Measurements from ENCODE around the gene MLF2. TPM values are rescaled to one million over a fixed set of nuclear protein-coding genes. Genes with fewer than 3 reads are reported as not detected.

Gene MLF2
- polyA plus RNA-seq, 1 donor from 2014 or later = 152 TPM

- Mint-ChIP-seq H3K9me3 (no peaks in the 10 kb centered on the region), H3K4me1 (peaks cover 0 to 8% (median 4%) of the 10 kb centered on the region in 3 donors), H3K36me3 (no peaks in the 10 kb centered on the region), H3K27ac (no peak overlapping the region), H3K27me3 (peaks cover 10% of the 10 kb centered on the region), H3K4me3 (no peak overlapping the region)
These were observed 30.1 kb upstream of the MLF2 start for GRCh38 chr12:6782850-6783566.

GRCh38 chr12:6782119-6782518, 29.2 kb upstream of the MLF2 start:
- peaks cover 11% of the 10 kb centered on the region for H3K27me3 Mint-ChIP-seq
- H3K4me3 Mint-ChIP-seq = no peak overlapping the region
- no peaks in the 10 kb centered on the region for H3K9me3 Mint-ChIP-seq
- H3K36me3 Mint-ChIP-seq = no peaks in the 10 kb centered on the region
- no peak overlapping the region for H3K27ac Mint-ChIP-seq
- peaks cover 0 to 9% (median 4%) of the 10 kb centered on the region in 3 donors for H3K4me1 Mint-ChIP-seq

- Mint-ChIP-seq H3K4me3 (no peak overlapping the region), H3K4me1 (peaks cover 0 to 11% (median 4%) of the 10 kb centered on the region in 3 donors), H3K27ac (no peak overlapping the region)
These were observed 27.6 kb upstream of the MLF2 start for GRCh38 chr12:6780573-6780972.

GRCh38 chr12:6779708-6780432, 26.9 kb upstream of the MLF2 start:
- Mint-ChIP-seq H3K4me3 (no peak overlapping the region), H3K36me3 (peaks cover 2% of the 10 kb centered on the region), H3K27ac (peak overlapping the region; percentile 19 to 34 (median 29)), H3K9me3 (no peaks in the 10 kb centered on the region), H3K4me1 (peaks cover under 1 to 11% (median 6%) of the 10 kb centered on the region in 3 donors), H3K27me3 (peaks cover 26% of the 10 kb centered on the region)

More at GRCh38 chr12:6780573-6780972, 27.6 kb upstream of the MLF2 start:
- Mint-ChIP-seq H3K27me3 (peaks cover 20% of the 10 kb centered on the region), H3K36me3 (peaks cover 2% of the 10 kb centered on the region), H3K9me3 (no peaks in the 10 kb centered on the region)

GRCh38 chr12:6778574-6779550, 25.9 kb upstream of the MLF2 start:
- Mint-ChIP-seq H3K4me3 (peak overlapping the region; percentile 63 to 95 (median 89)), H3K4me1 (peaks cover 4 to 11% (median 8%) of the 10 kb centered on the region in 3 donors), H3K27me3 (peaks cover 31% of the 10 kb centered on the region), H3K36me3 (peaks cover 2% of the 10 kb centered on the region), H3K27ac (peak overlapping the region; percentile 19 to 90 (median 29)), H3K9me3 (no peaks in the 10 kb centered on the region)

- H3K9me3 Mint-ChIP-seq = no peaks in the 10 kb centered on the region
- peaks cover 34% of the 10 kb centered on the region for H3K27me3 Mint-ChIP-seq
- H3K27ac Mint-ChIP-seq = peak overlapping the region; percentile 19 to 90 (median 21)
- peaks cover 2% of the 10 kb centered on the region for H3K36me3 Mint-ChIP-seq
- peak overlapping the region in 3 of 4 donors; percentile 86 to 95 (median 92) for H3K4me3 Mint-ChIP-seq
- peaks cover 4 to 11% (median 8%) of the 10 kb centered on the region in 3 donors for H3K4me1 Mint-ChIP-seq
These were observed 25.3 kb upstream of the MLF2 start for GRCh38 chr12:6778217-6778573.

- H3K4me3 Mint-ChIP-seq = no peak overlapping the region
- H3K9me3 Mint-ChIP-seq = no peaks in the 10 kb centered on the region
- peaks cover 2% of the 10 kb centered on the region for H3K36me3 Mint-ChIP-seq
- H3K27ac Mint-ChIP-seq = peak overlapping the region in 1 of 3 donors; percentile 71
- peaks cover 4 to 11% (median 8%) of the 10 kb centered on the region in 3 donors for H3K4me1 Mint-ChIP-seq
- peaks cover 39% of the 10 kb centered on the region for H3K27me3 Mint-ChIP-seq
These were observed 24.4 kb upstream of the MLF2 start for GRCh38 chr12:6777386-6777785.

- H3K4me1 Mint-ChIP-seq = peaks cover 4 to 11% (median 11%) of the 10 kb centered on the region in 3 donors
- peaks cover 2% of the 10 kb centered on the region for H3K36me3 Mint-ChIP-seq
- peak overlapping the region in 3 of 4 donors; percentile 24 to 79 (median 48) for H3K4me3 Mint-ChIP-seq
- peak overlapping the region in 1 of 3 donors; percentile 83 for H3K27ac Mint-ChIP-seq
- peaks cover 47% of the 10 kb centered on the region for H3K27me3 Mint-ChIP-seq
- no peaks in the 10 kb centered on the region for H3K9me3 Mint-ChIP-seq
These were observed 22.5 kb upstream of the MLF2 start for GRCh38 chr12:6775185-6776174.

- H3K4me1 Mint-ChIP-seq = peaks cover 4 to 11% (median 11%) of the 10 kb centered on the region in 3 donors
- H3K9me3 Mint-ChIP-seq = no peaks in the 10 kb centered on the region
- H3K27ac Mint-ChIP-seq = peak overlapping the region in 1 of 3 donors; percentile 83
- peak overlapping the region in 2 of 4 donors; percentile 18 to 58 for H3K4me3 Mint-ChIP-seq
- peaks cover 48% of the 10 kb centered on the region for H3K27me3 Mint-ChIP-seq
- peaks cover 2% of the 10 kb centered on the region for H3K36me3 Mint-ChIP-seq
These were observed 21.6 kb upstream of the MLF2 start for GRCh38 chr12:6774499-6775062.

- Mint-ChIP-seq H3K4me1 (peaks cover 4 to 10% (median 9%) of the 10 kb centered on the region in 3 donors), H3K36me3 (peaks cover 2% of the 10 kb centered on the region), H3K27ac (no peak overlapping the region), H3K4me3 (peak overlapping the region in 2 of 4 donors; percentile 32 to 58), H3K9me3 (no peaks in the 10 kb centered on the region), H3K27me3 (peaks cover 50% of the 10 kb centered on the region)
These were observed 20.8 kb upstream of the MLF2 start for GRCh38 chr12:6773590-6774351.

GRCh38 chr12:6772726-6773589, 20.0 kb upstream of the MLF2 start:
- peaks cover 3 to 8% (median 6%) of the 10 kb centered on the region in 3 donors for H3K4me1 Mint-ChIP-seq
- H3K9me3 Mint-ChIP-seq = no peaks in the 10 kb centered on the region
- H3K36me3 Mint-ChIP-seq = peaks cover 2% of the 10 kb centered on the region
- no peak overlapping the region for H3K27ac Mint-ChIP-seq
- H3K27me3 Mint-ChIP-seq = peaks cover 49% of the 10 kb centered on the region
- peak overlapping the region in 1 of 4 donors; percentile 32 for H3K4me3 Mint-ChIP-seq

GRCh38 chr12:6772331-6772695, 19.4 kb upstream of the MLF2 start, which contains the start of gene LAG3:
Gene LAG3 (plus strand): TSS chr12:6772520. CDS start chr12:6772853, 333 bp downstream.
- peaks cover 2% of the 10 kb centered on the region for H3K36me3 Mint-ChIP-seq
- peaks cover 6 to 11% (median 10%) of the 10 kb centered on the region in 3 donors for H3K4me1 Mint-ChIP-seq
- H3K9me3 Mint-ChIP-seq = no peaks in the 10 kb centered on the region
- H3K4me3 Mint-ChIP-seq = peak within 1 kb of the TSS in 1 of 4 donors; percentile 78
- peaks cover 54% of the 10 kb centered on the region for H3K27me3 Mint-ChIP-seq
- peak within 1 kb of the TSS in 1 of 3 donors; percentile 91 for H3K27ac Mint-ChIP-seq
